Astrocyte (in vitro differentiated cells and primary cell): Measurements from ENCODE around the gene ZBTB7C.

Experiments used
- CTCF ChIP-seq: IDR thresholded peaks from 2 replicates; pipeline ENCODE4 v1.5.1; 2011; ENCODE audit warnings: low read depth, mild to moderate bottlenecking, inconsistent platforms, low read length, moderate library complexity; ENCODE audit not compliant: insufficient read depth
- EZH2 ChIP-seq: IDR thresholded peaks from 2 replicates; pipeline ENCODE4 v1.6.1; 2012; ENCODE audit warnings: mild to moderate bottlenecking, low read length, inconsistent platforms; ENCODE audit not compliant: insufficient read depth

GRCh38 chr18:48250362-48250907, 158.7 kb downstream of the ZBTB7C start:
- no peak for TF ChIP-seq EZH2
- TF ChIP-seq CTCF = no peak
